ENCODE data around the gene LIN52. TPM values are rescaled to one million over a fixed set of nuclear protein-coding genes. Genes with fewer than 3 reads are reported as not detected.
A peak's percentile ranks its signal among the peaks of the same experiment; 100 is the strongest.

Gene LIN52
- polyA plus RNA-seq, 3 donors = 2.9 to 7.2 (median 4.8) TPM

DNA sequence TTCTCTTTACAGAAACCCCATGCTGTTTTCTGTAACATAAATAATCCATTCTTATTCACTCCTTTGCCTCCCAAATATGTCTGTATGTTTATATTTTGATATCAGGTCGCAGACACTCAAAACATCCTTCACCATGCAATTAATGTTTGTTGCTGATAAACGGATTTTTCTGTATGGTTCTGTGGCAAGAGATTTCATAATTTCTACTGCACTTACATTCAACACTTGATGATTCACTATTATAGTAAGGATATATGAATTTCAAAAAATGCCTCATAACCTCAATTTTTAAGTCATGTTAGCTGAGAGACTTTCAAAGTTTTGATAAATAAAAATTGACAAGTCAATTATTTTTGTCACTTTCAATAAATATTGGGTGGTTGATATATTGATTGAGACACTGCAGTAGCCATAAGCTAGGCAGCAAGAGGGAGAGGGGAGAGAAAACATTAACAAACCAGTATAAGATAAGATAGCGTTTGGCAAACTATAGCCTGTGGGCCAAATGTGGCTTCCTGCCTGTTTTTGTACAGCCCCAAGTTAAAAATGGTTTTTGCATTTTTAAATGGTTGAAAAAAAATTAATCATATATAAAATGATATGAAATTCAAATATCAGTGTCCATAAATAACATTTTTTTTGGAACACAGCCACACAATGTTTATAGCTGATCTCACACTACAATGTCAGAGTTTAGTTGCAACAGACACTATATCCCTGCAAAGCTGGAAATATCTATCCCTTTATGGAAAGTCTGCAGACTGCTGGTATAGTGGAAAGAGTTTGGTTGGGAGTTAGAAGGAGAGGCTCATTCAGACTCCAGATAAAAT, 18.8 kb upstream of the LIN52 start:
- no peak overlapping the region for H3K4me3 Mint-ChIP-seq
- Histone ChIP-seq H3K4me3 (replicated peaks in 1 of 3; ENCODE audit: low read depth in 2 of 3, low read length in 3 of 3) (no peak overlapping the region), H3K27me3 (ENCODE audit: control insufficient read depth in 2 of 2, insufficient read depth in 2 of 2, low read length in 2 of 2) (no peaks in the 10 kb centered on the region), H3K9ac (ENCODE audit: insufficient read depth, low read length, poor library complexity, severe bottlenecking) (no peak overlapping the region), H4K20me1 (ENCODE audit: insufficient read depth, low read length) (no peaks in the 10 kb centered on the region), H3K36me3 (replicated peaks in 1 of 2; ENCODE audit: control insufficient read depth in 1 of 2, insufficient read depth in 2 of 2, low read length in 2 of 2) (peaks cover 24 to 63% of the 10 kb centered on the region in 2 donors), H3K27ac (ENCODE audit: low read depth in 1 of 2, low read length in 2 of 2) (no peak overlapping the region), H3K79me2 (ENCODE audit: insufficient read depth, low read length) (no peaks in the 10 kb centered on the region), H3K4me1 (ENCODE audit: control insufficient read depth in 1 of 2, insufficient read depth in 2 of 2, low read length in 2 of 2) (no peaks in the 10 kb centered on the region), H2AFZ (ENCODE audit: insufficient read depth, low read depth, low read length, poor library complexity, severe bottlenecking) (no peak overlapping the region), H3K9me3 (replicated peaks in 1 of 2; ENCODE audit: control insufficient read depth in 1 of 2, insufficient read depth in 1 of 2, low read length in 2 of 2) (no peaks in the 10 kb centered on the region), H3K4me2 (replicated peaks; ENCODE audit: extremely low read depth, low read length, poor library complexity, severe bottlenecking) (no peak overlapping the region)
- peaks cover 41 to 80% of the 10 kb centered on the region in 2 donors for H3K36me3 Mint-ChIP-seq
- no peaks in the 10 kb centered on the region for H3K9me3 Mint-ChIP-seq
- no peak overlapping the region for H3K27ac Mint-ChIP-seq
- TF ChIP-seq, protein P1, sequence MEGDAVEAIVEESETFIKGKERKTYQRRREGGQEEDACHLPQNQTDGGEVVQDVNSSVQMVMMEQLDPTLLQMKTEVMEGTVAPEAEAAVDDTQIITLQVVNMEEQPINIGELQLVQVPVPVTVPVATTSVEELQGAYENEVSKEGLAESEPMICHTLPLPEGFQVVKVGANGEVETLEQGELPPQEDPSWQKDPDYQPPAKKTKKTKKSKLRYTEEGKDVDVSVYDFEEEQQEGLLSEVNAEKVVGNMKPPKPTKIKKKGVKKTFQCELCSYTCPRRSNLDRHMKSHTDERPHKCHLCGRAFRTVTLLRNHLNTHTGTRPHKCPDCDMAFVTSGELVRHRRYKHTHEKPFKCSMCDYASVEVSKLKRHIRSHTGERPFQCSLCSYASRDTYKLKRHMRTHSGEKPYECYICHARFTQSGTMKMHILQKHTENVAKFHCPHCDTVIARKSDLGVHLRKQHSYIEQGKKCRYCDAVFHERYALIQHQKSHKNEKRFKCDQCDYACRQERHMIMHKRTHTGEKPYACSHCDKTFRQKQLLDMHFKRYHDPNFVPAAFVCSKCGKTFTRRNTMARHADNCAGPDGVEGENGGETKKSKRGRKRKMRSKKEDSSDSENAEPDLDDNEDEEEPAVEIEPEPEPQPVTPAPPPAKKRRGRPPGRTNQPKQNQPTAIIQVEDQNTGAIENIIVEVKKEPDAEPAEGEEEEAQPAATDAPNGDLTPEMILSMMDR (IDR thresholded peaks at IDR 0.05) = no peak
- intact Hi-C loops (cut with micrococcal nuclease) = no loop called here
- no CpG with 5 or more reads among the region's 3 CpGs for WGBS (ENCODE audit: insufficient coverage)
- peaks cover 0 to 2% (median 0%) of the 10 kb centered on the region in 3 donors for H3K27me3 Mint-ChIP-seq (ENCODE audit: low read depth in 3 of 3)
- DNase-seq = no peak
- H3K4me1 Mint-ChIP-seq = peaks cover 7% of the 10 kb centered on the region

DNA sequence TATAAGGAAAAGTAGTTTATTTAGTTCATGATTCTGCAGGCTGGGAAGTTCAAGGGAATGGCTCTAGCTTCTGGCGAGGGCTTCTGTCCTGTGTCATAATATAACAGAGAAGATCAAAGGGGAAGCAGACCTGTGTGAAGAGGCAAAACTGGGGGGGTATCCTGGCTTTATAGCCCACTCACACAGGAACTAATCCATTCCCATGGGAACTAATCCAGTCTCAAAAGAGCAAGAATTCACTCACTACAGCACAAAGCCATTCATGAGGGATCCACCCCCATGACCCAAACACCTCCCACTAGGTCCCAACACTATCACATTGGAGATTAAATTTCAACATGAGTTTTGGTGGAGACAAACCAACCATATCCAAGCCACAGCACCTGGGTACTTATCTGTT, 7.4 kb upstream of the LIN52 start:
- 100% methylated on average over 1 of the region's 1 CpG for WGBS (ENCODE audit: insufficient coverage)
- Histone ChIP-seq H3K79me2 (ENCODE audit: insufficient read depth, low read length) (no peaks in the 10 kb centered on the region), H2AFZ (ENCODE audit: insufficient read depth, low read depth, low read length, poor library complexity, severe bottlenecking) (no peak overlapping the region), H3K9ac (ENCODE audit: insufficient read depth, low read length, poor library complexity, severe bottlenecking) (no peak overlapping the region), H3K27me3 (ENCODE audit: control insufficient read depth in 2 of 2, insufficient read depth in 2 of 2, low read length in 2 of 2) (no peaks in the 10 kb centered on the region), H4K20me1 (ENCODE audit: insufficient read depth, low read length) (no peaks in the 10 kb centered on the region), H3K27ac (ENCODE audit: low read depth in 1 of 2, low read length in 2 of 2) (no peak overlapping the region), H3K9me3 (replicated peaks in 1 of 2; ENCODE audit: control insufficient read depth in 1 of 2, insufficient read depth in 1 of 2, low read length in 2 of 2) (no peaks in the 10 kb centered on the region), H3K4me1 (ENCODE audit: control insufficient read depth in 1 of 2, insufficient read depth in 2 of 2, low read length in 2 of 2) (no peaks in the 10 kb centered on the region), H3K4me2 (replicated peaks; ENCODE audit: extremely low read depth, low read length, poor library complexity, severe bottlenecking) (no peak overlapping the region), H3K4me3 (replicated peaks in 1 of 3; ENCODE audit: low read depth in 2 of 3, low read length in 3 of 3) (no peak overlapping the region), H3K36me3 (replicated peaks in 1 of 2; ENCODE audit: control insufficient read depth in 1 of 2, insufficient read depth in 2 of 2, low read length in 2 of 2) (peaks cover 2 to 3% of the 10 kb centered on the region in 2 donors)
- intact Hi-C loops (cut with micrococcal nuclease) = no loop called here
- peak overlapping the region in 2 of 7 donors; percentile 1 to 13 for H3K27ac Mint-ChIP-seq
- H3K9me3 Mint-ChIP-seq = no peaks in the 10 kb centered on the region
- no peak for DNase-seq
- no peaks in the 10 kb centered on the region for H3K4me1 Mint-ChIP-seq
- TF ChIP-seq, protein P1 (IDR thresholded peaks at IDR 0.05) = no peak
- no peaks in the 10 kb centered on the region for H3K27me3 Mint-ChIP-seq (ENCODE audit: low read depth in 3 of 3)
- H3K4me3 Mint-ChIP-seq = no peak overlapping the region
- peaks cover 6 to 12% of the 10 kb centered on the region in 2 donors for H3K36me3 Mint-ChIP-seq

Measured in CD14-positive monocyte (primary cell).